Omental fat pad (tissue), 4 donors: ENCODE results near the gene SUCNR1. TPM values are rescaled to one million over a fixed set of nuclear protein-coding genes. Genes with fewer than 3 reads are reported as not detected.
A peak's percentile ranks its signal among the peaks of the same experiment; 100 is the strongest.
"Not testable (repeated sequence)": the region's sequence is repeated elsewhere in the genome, so short reads cannot be mapped to it uniquely, and the experiment has no call there.

Experiments used
- ATAC-seq: fragments of 150-250 bp; one replicate; pipeline ENCODE4 v1.9.1; 2016; ENCODE audit warnings: mild to moderate bottlenecking, moderate library complexity; ENCODE audit not compliant: low FRiP score
- DNase-seq: peaks from one replicate; pipeline ENCODE4 v3.0.0-alpha.2; 2019; ENCODE audit warnings: low spot score
- CTCF ChIP-seq, 3 donors: fragments of 450-650 bp; IDR thresholded peaks; one replicate each; pipeline ENCODE4 v1.5.1; 2016 to 2017; ENCODE audit warnings: antibody characterized with exemption in 3 of 3, mild to moderate bottlenecking in 3 of 3, moderate library complexity in 2 of 3
- total RNA-seq, 4 donors: library from RNA; depleted of rRNA; stranded (reverse); fragments of >200 nt; gene quantifications; one replicate each; pipeline ENCODE4 v1.1.0, GENCODE V29; 2016

SUCNR1 gene
- total RNA-seq, 4 donors from 2014 or later, result 1.1 to 2.8 (median 2.5) TPM

- no peak for ATAC-seq
Observed at GRCh38 chr3:151896246-151897012, 23.0 kb downstream of the SUCNR1 start.

GRCh38 chr3:151898121-151898520 is 24.7 kb downstream of the SUCNR1 start:
- DNase-seq, ATAC-seq: not testable (repeated sequence)

More at GRCh38 chr3:151896246-151897012, 23.0 kb downstream of the SUCNR1 start:
- no peak for TF ChIP-seq CTCF (IDR thresholded peaks at IDR 0.05)
- DNase-seq, result no peak

GRCh38 chr3:151898564-151899261 is 25.3 kb downstream of the SUCNR1 start:
- not testable (repeated sequence) for DNase-seq, ATAC-seq

GRCh38 chr3:151899996-151900395 is 26.6 kb downstream of the SUCNR1 start:
- no peak for ATAC-seq
- TF ChIP-seq CTCF (IDR thresholded peaks at IDR 0.05), result no peak

GRCh38 chr3:151900460-151900859 is 27.0 kb downstream of the SUCNR1 start:
- TF ChIP-seq CTCF (IDR thresholded peaks at IDR 0.05), result no peak
- ATAC-seq, result peak; percentile 15
- no peak for DNase-seq

More at GRCh38 chr3:151899996-151900395, 26.6 kb downstream of the SUCNR1 start:
- no peak for DNase-seq

GRCh38 chr3:151900884-151901643 is 27.6 kb downstream of the SUCNR1 start:
- ATAC-seq (peak; percentile 28), DNase-seq (no peak)
- no peak for TF ChIP-seq CTCF (IDR thresholded peaks at IDR 0.05)

- no peak for ATAC-seq
- TF ChIP-seq CTCF (IDR thresholded peaks at IDR 0.05), result no peak
- DNase-seq, result no peak
Observed at GRCh38 chr3:151901644-151902285, 28.3 kb downstream of the SUCNR1 start.
